IPS DF 4.7 (cell line): Measurements from ENCODE around the gene FLT3.
"Not testable (repeated sequence)": the region's sequence is repeated elsewhere in the genome, so short reads cannot be mapped to it uniquely, and the experiment has no call there.

ENCODE experiments used
- DNase-seq: peaks from one replicate; pipeline ENCODE4 v3.0.0-alpha.2; 2013; ENCODE audit warnings: low spot score; ENCODE audit errors: extremely low read depth

The FLT3 gene

DNA sequence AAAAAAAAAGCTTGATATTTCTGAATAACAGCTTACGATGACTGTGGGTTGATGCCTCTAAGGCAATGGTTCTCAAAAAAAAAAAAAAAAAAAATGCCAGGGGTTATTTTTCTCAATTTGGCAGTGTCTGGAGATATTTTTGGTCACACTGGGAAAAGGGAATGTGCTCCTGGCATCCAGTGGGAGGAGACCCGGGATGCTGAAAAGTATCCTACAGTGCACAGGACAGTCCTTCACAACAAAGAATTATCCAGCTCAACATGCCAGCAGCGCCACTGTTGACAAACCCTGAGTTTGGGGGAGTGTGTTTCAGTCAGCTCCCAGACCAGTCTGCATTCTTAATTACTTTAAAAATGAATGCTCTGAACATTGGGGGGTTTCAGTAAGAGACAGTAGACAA is 54.5 kb downstream of the FLT3 start:
- no peak for DNase-seq

DNA sequence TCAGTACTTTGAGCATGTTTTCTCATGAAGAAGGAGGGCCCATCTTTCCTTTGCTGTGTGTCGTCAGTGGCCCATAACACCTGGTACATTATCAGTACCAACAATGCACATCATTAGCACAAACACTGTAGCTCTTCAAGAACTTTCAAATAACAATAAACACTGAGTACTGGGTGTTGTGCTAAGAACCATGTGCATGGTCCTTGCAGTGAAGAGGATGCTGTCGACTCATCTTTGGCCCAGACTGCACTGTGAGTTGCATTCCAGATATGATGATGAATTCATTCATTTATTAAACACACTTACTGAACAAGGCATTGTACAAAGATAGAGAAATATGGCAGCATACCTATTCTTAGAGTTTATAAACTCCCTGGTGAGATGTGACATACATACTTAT is 55.8 kb downstream of the FLT3 start:
- no peak for DNase-seq

DNA sequence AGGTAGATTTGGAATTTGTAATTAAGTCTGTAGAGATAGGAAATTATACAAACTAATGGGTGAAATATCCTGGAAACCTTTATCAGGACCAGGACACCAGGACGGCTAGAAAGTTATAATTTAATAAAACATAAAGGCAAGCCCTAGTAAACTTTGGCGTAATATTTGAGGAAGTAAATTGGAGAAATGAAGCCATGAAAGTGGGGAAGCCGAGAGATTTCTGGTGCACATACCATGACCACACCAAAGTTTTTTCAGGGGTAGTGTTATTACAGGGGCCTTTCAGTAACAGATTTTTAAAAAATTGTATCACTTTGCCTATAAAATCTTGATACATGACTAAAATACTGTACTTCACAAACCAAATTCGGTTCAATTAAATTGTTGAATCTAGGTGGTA is 57.2 kb downstream of the FLT3 start:
- DNase-seq, result no peak

DNA sequence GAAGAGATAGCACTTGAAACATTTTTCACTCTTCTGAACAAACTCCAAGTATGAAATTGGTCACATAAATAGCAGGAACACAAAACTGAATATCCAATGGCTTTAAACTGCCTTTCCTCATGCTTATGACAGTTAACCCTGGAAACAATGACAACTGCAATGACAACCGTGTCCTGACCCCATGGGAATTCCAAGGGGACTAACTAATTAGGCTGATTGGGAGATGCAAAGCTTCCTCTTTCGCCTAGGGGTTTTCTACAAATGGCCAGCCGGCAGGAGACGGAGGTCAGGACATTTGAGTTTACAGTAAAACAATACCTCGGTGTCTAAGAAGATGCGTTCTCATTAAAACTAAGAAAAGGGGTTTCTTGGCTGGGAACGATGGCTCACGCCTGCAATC is 58.9 kb downstream of the FLT3 start:
- no peak for DNase-seq

DNA sequence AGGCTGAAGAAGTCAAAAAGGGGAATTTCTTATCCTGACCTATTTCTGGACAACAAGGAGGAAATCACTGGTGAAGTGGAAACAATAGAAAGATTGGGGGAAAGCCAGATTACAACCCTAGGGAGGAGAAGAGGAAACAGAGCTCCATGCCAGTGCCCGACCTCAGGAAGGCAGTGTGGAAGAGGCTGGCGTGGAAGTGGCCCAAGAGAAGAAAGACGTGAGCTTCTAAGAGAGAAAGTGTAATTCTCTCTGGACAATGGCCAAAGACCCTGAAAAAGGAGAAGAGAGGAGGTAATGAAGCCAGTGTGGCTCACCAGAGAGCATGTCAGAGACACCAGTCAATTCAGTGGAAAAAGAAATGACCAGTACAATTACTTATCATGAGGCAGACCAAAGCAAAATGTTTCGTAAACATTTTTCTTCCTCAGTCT is 59.3 kb downstream of the FLT3 start:
- DNase-seq, result no peak

DNA sequence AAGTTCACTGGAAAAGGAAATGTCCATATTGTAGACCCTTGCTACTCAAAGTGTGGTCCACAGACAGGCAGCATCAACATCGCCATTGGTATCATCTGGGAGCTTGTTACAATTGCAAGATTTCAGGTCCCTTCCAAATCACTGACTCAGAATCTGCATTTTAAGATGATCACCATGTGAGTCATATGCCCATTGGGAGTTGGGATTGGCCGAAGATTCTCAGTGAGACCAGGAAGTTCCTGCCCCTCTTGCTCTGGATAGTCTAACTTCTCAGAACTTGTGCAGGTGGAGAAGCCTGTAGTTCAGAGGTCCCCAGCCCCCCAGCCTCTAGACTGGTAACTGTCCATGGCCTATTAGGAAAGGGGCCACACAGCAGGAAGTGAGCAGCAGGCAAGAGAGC is 63.0 kb downstream of the FLT3 start:
- no peak for DNase-seq

DNA sequence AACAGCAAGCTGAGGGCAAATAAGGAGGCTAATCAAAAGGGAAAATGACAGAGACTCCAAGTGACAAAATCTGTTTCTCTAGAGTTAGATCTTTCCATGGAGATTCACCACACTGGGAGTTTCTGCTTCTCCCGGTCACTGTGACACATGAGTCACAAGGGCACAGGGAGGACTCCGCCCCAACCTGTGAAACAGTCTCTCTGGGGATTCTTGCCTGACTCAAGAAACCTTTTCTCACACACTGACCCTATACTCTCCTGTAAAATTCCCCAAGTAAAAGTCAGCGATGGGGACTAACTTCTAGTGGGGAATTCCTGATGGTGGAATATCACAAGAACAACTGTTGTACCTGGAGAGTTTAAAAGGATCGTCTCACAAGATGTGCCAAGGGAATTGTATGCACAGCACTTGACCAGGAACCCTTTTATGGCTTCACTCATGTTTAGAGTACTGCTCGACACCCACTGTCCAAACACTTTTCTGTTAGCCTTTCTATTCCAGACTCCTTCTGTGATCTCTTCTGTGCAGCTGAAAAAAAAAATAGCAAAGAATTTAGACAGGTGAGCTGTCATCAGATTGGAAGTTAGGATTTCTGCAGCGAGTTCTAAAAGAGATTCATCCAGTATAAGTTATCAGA is 65.1 kb downstream of the FLT3 start:
- DNase-seq, result no peak

DNA sequence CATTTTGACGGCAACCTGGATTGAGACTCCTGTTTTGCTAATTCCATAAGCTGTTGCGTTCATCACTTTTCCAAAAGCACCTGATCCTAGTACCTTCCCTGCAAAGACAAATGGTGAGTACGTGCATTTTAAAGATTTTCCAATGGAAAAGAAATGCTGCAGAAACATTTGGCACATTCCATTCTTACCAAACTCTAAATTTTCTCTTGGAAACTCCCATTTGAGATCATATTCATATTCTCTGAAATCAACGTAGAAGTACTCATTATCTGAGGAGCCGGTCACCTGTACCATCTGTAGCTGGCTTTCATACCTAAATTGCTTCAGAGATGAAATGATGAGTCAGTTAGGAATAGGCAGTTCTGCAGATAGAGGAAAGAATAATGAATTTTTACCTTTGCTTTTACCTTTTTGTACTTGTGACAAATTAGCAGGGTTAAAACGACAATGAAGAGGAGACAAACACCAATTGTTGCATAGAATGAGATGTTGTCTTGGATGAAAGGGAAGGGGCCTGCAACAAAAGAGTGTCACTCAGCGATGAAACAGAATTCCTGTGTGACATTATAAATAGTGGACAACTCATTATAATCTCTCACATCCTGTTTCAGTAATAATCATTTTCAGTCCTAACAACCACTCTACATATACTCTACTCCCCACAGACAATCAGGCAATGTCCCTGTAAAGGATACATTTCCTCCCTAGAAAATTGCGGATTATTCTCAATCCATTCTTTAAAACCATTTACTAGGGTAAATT is 66.3 kb downstream of the FLT3 start:
- DNase-seq, result no peak

DNA sequence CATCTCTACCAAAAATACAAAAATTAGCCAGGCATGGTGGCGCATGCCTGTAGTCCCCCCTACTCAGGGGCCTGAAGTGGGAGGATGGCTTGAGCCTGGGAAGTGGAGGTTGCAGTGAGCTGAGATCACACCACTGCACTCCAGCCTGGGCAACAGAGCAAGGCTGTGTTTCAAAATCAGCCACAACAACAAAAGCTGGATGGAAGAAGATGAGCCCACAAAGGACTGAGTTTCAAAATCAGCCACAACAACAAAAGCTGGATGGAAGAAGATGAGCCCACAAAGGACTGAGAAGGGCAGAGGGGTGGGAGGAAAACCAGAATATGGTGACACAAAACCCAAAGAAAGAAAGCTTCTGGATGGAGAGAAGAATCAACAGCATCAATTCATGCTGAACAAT is 67.9 kb downstream of the FLT3 start:
- DNase-seq, result not testable (repeated sequence)

DNA sequence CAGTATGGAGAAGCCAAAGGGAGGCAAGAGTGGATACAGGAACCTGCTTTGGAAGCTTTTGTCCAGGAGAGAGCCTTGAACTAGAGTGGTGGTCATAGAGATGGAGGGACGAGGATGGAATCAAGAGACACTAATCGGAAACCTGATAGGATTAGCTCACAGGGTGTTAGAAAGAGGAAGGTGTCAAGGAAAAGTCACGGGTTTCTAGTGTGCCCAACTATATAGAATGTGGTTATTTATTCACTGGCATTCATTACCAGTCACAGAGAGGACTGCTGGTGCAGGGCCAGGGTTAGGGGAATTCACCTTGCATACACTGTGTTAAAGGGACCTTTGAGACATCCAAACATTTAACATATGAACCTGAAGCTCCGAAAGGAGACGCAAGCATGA is 68.5 kb downstream of the FLT3 start:
- DNase-seq, result no peak

DNA sequence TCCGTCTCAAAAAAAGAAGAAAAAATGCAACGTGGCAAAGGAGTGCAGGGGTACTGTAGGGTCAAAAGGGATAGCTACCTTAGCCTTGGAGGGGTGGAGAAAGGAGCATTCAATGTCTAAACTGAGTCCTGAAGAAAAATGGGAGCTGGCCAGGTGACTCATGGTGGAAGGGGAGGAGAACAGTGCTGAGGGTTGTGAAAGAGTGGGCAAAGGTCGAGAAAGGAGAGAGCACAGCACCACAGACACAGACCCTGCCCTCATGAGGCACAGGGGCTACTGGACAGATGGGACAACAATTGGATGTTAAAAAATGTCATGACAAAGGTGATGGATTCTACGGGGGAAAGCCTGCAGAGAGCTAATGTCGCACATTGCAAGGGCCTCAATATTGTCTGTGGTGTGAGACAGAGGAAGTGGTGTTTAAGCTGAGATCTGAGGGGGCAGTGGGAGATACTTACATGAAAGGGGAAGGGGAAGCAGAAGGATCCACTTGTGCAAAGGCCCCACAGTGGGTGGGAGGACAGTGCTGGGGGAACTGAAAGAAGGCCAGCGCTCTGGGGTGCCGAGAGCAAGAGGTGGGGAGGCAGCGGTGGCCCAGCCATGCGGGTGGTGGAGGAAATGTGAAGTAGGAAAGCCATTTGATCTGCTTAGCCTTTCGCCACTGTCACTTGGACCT is 69.0 kb downstream of the FLT3 start:
- DNase-seq, result no peak

DNA sequence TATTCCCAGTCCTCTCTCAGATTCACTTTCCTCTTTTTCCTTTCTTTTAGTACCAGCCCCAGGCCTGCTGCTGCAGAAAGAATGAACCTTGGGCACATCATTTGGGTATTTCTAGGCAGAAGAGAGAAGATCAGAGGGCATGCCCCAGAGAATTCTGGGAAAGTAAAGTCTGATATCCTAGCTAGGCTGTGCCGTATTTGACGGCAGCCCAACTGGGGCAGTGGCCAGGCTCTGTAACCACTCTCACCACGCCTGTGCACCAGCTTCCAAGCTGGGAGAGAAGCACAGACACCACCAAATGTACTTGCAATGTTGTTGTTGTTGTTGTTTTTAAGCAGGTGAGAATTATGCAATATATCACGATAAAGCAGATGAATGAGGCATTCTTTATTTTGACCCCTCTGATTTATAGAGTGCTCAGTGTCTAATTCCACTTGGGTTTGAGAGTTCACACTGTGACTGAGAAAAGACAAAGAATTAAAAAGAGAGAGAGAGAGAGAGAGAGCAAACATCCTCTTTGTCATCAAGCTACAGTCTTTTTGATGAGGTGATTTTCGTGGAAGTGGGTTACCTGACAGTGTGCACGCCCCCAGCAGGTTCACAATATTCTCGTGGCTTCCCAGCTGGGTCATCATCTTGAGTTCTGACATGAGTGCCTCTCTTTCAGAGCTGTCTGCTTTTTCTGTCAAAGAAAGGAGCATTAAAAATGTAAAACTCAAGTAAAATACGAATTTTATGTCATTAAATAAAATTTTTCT is 72.6 kb downstream of the FLT3 start:
- no peak for DNase-seq

DNA sequence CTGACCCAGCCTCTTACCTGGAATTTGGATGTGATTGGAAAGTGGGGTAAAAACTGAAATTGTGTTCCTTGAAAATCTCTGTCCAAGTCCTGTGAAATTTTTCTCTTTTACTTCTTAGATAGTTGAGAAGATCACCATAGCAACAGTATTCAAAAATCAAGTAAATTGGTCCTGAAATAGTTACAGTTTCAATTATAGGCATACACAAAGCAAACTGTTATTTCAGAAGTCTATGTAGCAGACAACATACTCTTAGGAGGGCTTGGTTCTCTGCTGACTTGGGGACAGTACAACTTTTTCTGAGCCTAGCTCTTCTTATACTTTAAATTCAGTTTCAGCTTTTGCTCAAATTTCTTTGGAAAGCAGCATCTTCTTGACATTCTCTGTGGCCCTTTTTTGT is 73.3 kb downstream of the FLT3 start:
- DNase-seq, result no peak

DNA sequence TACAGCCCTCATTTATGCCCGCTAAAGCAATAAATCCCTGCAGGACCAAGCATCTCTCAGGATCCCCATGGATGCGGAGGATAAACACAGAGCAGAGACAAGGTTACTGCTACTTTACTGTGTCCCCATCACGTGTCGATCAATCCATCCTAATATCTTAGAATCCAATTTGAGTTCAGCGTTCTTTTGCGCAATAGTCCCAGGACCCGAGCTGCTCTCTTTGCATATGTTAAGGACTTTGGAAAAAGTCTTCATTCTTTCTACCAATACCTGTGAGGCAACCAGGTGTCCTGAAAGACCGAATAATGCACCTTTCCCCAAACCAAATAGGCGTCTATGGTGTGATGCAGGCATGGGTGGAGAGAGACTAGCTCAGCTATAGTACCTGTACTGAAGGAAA is 73.9 kb downstream of the FLT3 start:
- no peak for DNase-seq

DNA sequence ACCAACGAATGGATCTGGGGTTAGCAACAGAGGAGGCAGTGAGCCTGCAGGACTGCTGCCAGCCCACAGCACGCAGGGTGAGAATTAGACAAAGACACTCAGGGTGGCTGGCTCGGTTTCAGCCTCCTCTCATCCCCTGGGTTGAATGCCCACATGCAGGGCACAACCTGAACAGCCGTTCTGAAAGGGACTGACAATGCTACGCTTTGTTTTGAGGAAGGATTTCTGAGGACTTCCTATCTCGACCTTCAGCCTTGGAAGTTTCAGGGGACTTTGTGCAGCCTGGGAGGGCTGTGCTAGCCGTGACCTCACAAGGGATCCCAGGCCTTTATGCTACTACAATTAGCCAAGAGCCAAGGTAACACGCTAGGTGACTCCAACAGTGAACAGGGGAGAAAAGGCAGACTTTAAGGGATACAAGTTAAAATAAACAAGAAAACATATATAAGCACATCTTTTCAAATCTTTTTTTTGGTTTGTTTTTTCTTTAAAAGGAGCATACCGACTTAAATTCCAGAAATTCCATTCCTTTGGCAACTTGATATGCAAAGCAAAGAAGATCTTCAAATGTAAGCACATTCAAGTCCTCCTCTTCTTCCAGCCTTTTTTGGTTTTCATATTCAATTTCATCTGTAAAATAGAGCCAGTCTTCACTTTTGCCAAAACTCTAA is 77.4 kb downstream of the FLT3 start:
- DNase-seq, result no peak

DNA sequence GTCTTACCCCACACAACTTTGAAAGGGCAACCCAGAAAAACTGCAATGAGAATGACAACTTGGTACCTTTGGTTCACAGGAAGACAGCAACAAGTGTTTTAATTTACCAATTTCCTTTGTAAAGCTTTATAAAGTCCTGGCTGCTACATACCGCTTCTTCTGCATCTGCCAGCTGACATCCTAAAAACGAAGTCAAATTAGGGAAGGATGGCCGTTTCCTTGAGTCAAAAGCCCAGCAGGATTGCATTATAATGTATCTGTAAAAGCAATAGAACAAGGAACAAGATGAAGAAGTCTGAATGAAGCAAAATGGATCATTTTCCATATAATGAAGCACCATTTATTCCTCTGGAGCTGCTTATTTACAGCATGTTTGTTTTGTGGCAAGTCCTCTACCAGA is 86.1 kb downstream of the FLT3 start:
- DNase-seq, result no peak

DNA sequence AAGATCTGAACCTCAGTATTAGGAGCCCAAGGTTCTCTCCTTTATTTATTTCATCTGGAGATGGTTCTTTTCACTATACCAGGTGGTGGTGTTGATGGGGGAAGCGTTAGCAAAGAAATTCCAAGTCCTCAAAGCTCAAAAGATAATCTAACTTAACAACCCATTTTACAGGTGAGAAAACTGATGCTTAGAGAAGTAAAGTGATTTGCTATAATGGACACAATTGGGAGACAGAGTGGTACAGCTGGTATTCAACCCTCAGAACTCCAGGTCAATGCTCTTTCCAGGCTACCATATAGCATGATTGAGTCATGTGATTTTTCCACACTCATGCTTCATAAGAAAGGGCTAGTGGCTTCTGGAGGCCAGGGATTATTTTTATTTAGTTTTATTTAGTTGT is 86.9 kb downstream of the FLT3 start:
- no peak for DNase-seq

DNA sequence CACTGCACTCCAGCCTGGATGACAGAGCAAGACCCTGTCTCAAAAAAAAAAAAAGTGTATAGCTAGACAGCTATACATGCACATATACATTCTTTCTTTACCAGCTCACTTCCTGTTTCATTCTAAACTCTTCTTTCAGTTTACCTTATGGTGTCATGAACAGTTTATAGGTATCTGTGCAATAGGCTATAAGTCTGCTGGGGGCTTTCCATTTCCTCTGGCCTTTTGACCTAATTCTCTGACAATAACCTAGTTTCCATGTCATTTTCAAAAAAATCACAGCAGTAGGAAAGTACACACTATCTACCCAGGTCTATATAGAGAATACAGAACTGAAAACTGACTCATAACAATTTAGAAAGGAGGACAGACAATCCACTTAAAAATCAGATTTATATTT is 87.5 kb downstream of the FLT3 start:
- no peak for DNase-seq

DNA sequence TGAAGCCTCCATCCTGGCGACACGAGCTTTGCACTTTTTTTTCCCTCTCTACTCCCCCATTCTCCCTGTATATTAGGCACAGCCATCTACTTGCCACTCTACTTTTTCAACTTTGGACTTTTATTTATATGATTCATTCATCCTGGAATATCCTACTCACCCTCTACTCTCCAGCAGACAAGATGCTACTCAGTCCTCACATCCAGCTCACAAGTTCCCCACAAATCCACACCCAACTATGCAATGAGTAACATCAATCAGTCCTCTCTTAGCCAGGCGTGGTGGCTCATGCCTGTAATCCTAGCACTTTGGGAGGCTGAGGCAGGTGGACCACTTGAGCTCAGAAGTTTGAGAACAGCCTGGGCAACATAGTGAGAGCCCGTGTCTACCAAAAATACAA is 88.0 kb downstream of the FLT3 start:
- no peak for DNase-seq

DNA sequence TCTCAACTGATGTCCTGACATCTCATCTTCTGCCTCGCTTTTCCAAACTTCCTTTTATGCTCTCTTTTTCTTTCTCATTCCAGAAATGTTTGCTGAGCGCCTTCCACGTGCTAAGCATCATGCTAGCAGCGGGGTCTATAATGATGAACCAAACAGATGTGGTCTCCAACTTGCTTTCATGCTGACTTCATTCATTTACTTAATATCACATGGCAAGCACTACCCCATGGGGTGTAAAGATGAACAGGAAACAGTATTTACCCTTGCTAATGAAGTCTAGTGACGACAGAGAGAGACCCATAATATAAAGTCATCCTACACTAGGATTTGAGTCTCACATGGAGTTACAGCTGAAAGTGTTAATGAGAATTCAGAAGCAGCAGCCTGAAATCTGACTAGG is 90.3 kb downstream of the FLT3 start:
- no peak for DNase-seq

DNA sequence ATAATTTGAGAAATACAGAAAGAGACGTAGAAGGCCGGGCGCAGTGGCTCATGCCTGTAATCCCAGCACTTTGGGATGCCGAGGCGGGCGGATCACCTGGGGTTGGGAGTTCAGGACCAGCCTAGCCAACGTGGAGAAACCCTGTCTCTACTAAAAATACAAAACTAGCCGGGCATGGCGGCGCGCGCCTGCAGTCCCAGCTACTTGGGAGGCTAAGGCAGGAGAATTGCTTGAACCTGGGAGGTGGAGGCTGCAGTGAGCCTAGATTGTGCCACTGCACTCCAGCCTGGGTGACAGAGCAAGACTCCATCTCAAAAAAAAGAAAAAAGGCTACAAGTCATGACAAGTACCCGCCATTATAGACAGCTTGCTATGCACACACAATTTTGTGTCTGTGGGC is 95.4 kb downstream of the FLT3 start:
- not testable (repeated sequence) for DNase-seq
